Measurements from ENCODE around the gene CMIP.

CMIP gene

GRCh38 chr16:81617021-81617346, 172.4 kb downstream of the CMIP start:
- Histone ChIP-seq H3K79me2 (ENCODE audit: insufficient read depth, low read length) (no peaks in the 10 kb centered on the region), H2AFZ (ENCODE audit: low read depth, low read length, severe bottlenecking) (no peak overlapping the region), H4K20me1 (ENCODE audit: low read depth, low read length) (no peaks in the 10 kb centered on the region; the same call in 1 of the 2 replicates), H3K27ac (ENCODE audit: low read depth, low read length) (no peak overlapping the region), H3F3A (ENCODE audit: insufficient read depth) (no peaks in the 10 kb centered on the region), H3K4me2 (ENCODE audit: low read depth, low read length, poor library complexity, severe bottlenecking) (no peak overlapping the region), H3K9me2 (replicated peaks; ENCODE audit: insufficient read depth, low read length) (no peaks in the 10 kb centered on the region), H3K36me3 (ENCODE audit: low read length) (no peaks in the 10 kb centered on the region), H3K27me3 (ENCODE audit: low read length) (no peaks in the 10 kb centered on the region), H3K9me3 (ENCODE audit: insufficient read depth, low read length) (no peaks in the 10 kb centered on the region), H3K9ac (ENCODE audit: low read length) (no peak overlapping the region), H3K4me3 (ENCODE audit: insufficient read depth, low read length, poor library complexity, severe bottlenecking) (no peak overlapping the region)
- TF ChIP-seq EZH2phosphoT487 (conservative IDR thresholded peaks at IDR 0.05; ENCODE audit: low read length): no peak
- no peak for TF ChIP-seq CTCF (IDR thresholded peaks at IDR 0.05; ENCODE audit: insufficient read depth, low read length, poor library complexity, severe bottlenecking)

GRCh38 chr16:81618187-81618586, 173.6 kb downstream of the CMIP start:
- no peak overlapping the region for H3K4me3 ChIP-seq (ENCODE audit: insufficient read depth, low read length, poor library complexity, severe bottlenecking)
- no peak overlapping the region for H3K27ac ChIP-seq (ENCODE audit: low read depth, low read length)
- no peaks in the 10 kb centered on the region for H3F3A ChIP-seq (ENCODE audit: insufficient read depth)
- H3K27me3 ChIP-seq (ENCODE audit: low read length): no peaks in the 10 kb centered on the region
- H3K36me3 ChIP-seq (ENCODE audit: low read length): no peaks in the 10 kb centered on the region
- TF ChIP-seq EZH2phosphoT487 (conservative IDR thresholded peaks at IDR 0.05; ENCODE audit: low read length) (no peak), CTCF (IDR thresholded peaks at IDR 0.05; ENCODE audit: insufficient read depth, low read length, poor library complexity, severe bottlenecking) (no peak)
- no peak overlapping the region for H3K9ac ChIP-seq (ENCODE audit: low read length)
- H4K20me1 ChIP-seq (ENCODE audit: low read depth, low read length): no peaks in the 10 kb centered on the region; the same call in 1 of the 2 replicates
- H2AFZ ChIP-seq (ENCODE audit: low read depth, low read length, severe bottlenecking): no peak overlapping the region
- no peaks in the 10 kb centered on the region for H3K9me2 ChIP-seq (replicated peaks; ENCODE audit: insufficient read depth, low read length)
- no peaks in the 10 kb centered on the region for H3K9me3 ChIP-seq (ENCODE audit: insufficient read depth, low read length)
- H3K79me2 ChIP-seq (ENCODE audit: insufficient read depth, low read length): no peaks in the 10 kb centered on the region
- H3K4me2 ChIP-seq (ENCODE audit: low read depth, low read length, poor library complexity, severe bottlenecking): no peak overlapping the region

- no peaks in the 10 kb centered on the region for H3K9me2 ChIP-seq (replicated peaks; ENCODE audit: insufficient read depth, low read length)
- no peaks in the 10 kb centered on the region for H3F3A ChIP-seq (ENCODE audit: insufficient read depth)
- H3K4me2 ChIP-seq (ENCODE audit: low read depth, low read length, poor library complexity, severe bottlenecking): no peak overlapping the region
- no peaks in the 10 kb centered on the region for H3K9me3 ChIP-seq (ENCODE audit: insufficient read depth, low read length)
- H3K9ac ChIP-seq (ENCODE audit: low read length): no peak overlapping the region
- H3K27me3 ChIP-seq (ENCODE audit: low read length): no peaks in the 10 kb centered on the region
- no peaks in the 10 kb centered on the region for H3K36me3 ChIP-seq (ENCODE audit: low read length)
- H2AFZ ChIP-seq (ENCODE audit: low read depth, low read length, severe bottlenecking): no peak overlapping the region
- no peak overlapping the region for H3K4me3 ChIP-seq (ENCODE audit: insufficient read depth, low read length, poor library complexity, severe bottlenecking)
- no peaks in the 10 kb centered on the region for H3K79me2 ChIP-seq (ENCODE audit: insufficient read depth, low read length)
- no peaks in the 10 kb centered on the region; the same call in 1 of the 2 replicates for H4K20me1 ChIP-seq (ENCODE audit: low read depth, low read length)
- no peak for TF ChIP-seq EZH2phosphoT487 (conservative IDR thresholded peaks at IDR 0.05; ENCODE audit: low read length)
- no peak for TF ChIP-seq CTCF (IDR thresholded peaks at IDR 0.05; ENCODE audit: insufficient read depth, low read length, poor library complexity, severe bottlenecking)
- no peak overlapping the region for H3K27ac ChIP-seq (ENCODE audit: low read depth, low read length)
Measured at GRCh38 chr16:81618661-81619060, 174.1 kb downstream of the CMIP start.
